COLO668 (cell line): ENCODE measurements around the gene CSN3.

ENCODE experiments used
- DNase-seq: peaks from one replicate; lab custom pipeline; 2025; ENCODE audit not compliant: unreplicated experiment; lab: John Stamatoyannopoulos, UW

CSN3 gene

GRCh38 chr4:70288651-70289050 is 46.3 kb downstream of the CSN3 start:
- no peak for DNase-seq

- no peak for DNase-seq
Observed at GRCh38 chr4:70291341-70291740, 48.9 kb downstream of the CSN3 start.

- DNase-seq = no peak
Observed at GRCh38 chr4:70297576-70297975, 55.2 kb downstream of the CSN3 start.

GRCh38 chr4:70298051-70298450 is 55.7 kb downstream of the CSN3 start:
- no peak for DNase-seq

GRCh38 chr4:70299643-70300042 is 57.2 kb downstream of the CSN3 start:
- no peak for DNase-seq

GRCh38 chr4:70300215-70300614 is 57.8 kb downstream of the CSN3 start:
- DNase-seq = no peak
